HL-60 (cell line): Measurements from ENCODE around the gene PARP12.

Experiments used
- DNase-seq, 2 experiments: peaks; one replicate each; pipeline ENCODE4 v3.0.0-alpha.2; 2010 to 2020; ENCODE audit warnings: low read depth in 1 of 2, low spot score in 1 of 2
- H3K27ac ChIP-seq: fragments of 250-450 bp; sonication (Bioruptor Pico); replicated peaks from 2 replicates; pipeline ENCODE4 v1.5.1; 2020; ENCODE audit warnings: mild to moderate bottlenecking, moderate library complexity
- H3K27me3 ChIP-seq: fragments of 250-450 bp; sonication (Bioruptor Pico); 2 replicates; pipeline ENCODE4 v1.5.1; 2021; ENCODE audit warnings: mild to moderate bottlenecking, moderate library complexity; ENCODE audit not compliant: insufficient read depth, poor library complexity, severe bottlenecking
- H3K4me3 ChIP-seq: replicated peaks from 2 replicates; pipeline ENCODE4 v1.5.1; 2011; ENCODE audit warnings: mild to moderate bottlenecking, control low read depth, low read length; ENCODE audit not compliant: insufficient read depth
- GABPA ChIP-seq: IDR thresholded peaks from 2 replicates; pipeline ENCODE4 v1.6.1; 2012; ENCODE audit warnings: low read depth
- POLR2AphosphoS5 ChIP-seq: IDR thresholded peaks from 2 replicates; pipeline ENCODE4 v1.6.1; 2012; ENCODE audit warnings: low read depth
- SPI1 ChIP-seq: IDR thresholded peaks from 2 replicates; pipeline ENCODE4 v1.6.1; 2012; ENCODE audit warnings: low read depth, mild to moderate bottlenecking, borderline replicate concordance
- TF ChIP-seq, protein P1 (sequence below): IDR thresholded peaks from one replicate; pipeline ENCODE4 v1.5.1; 2011; ENCODE audit warnings: low read length, control low read depth, inconsistent platforms; ENCODE audit not compliant: insufficient read depth
- TF ChIP-seq, protein P2 (sequence below): IDR thresholded peaks from 2 replicates; pipeline ENCODE4 v1.6.1; 2012; ENCODE audit warnings: low read depth; ENCODE audit not compliant: insufficient replicate concordance

PARP12 gene

GRCh38 chr7:139984642-139985539, 77.9 kb downstream of the PARP12 start:
- no peak for DNase-seq
- H3K27me3 ChIP-seq: no peaks in the 10 kb centered on the region
- no peak for TF ChIP-seq POLR2AphosphoS5
- TF ChIP-seq GABPA: no peak
- TF ChIP-seq, protein P1, sequence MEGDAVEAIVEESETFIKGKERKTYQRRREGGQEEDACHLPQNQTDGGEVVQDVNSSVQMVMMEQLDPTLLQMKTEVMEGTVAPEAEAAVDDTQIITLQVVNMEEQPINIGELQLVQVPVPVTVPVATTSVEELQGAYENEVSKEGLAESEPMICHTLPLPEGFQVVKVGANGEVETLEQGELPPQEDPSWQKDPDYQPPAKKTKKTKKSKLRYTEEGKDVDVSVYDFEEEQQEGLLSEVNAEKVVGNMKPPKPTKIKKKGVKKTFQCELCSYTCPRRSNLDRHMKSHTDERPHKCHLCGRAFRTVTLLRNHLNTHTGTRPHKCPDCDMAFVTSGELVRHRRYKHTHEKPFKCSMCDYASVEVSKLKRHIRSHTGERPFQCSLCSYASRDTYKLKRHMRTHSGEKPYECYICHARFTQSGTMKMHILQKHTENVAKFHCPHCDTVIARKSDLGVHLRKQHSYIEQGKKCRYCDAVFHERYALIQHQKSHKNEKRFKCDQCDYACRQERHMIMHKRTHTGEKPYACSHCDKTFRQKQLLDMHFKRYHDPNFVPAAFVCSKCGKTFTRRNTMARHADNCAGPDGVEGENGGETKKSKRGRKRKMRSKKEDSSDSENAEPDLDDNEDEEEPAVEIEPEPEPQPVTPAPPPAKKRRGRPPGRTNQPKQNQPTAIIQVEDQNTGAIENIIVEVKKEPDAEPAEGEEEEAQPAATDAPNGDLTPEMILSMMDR: no peak
- TF ChIP-seq, protein P2, sequence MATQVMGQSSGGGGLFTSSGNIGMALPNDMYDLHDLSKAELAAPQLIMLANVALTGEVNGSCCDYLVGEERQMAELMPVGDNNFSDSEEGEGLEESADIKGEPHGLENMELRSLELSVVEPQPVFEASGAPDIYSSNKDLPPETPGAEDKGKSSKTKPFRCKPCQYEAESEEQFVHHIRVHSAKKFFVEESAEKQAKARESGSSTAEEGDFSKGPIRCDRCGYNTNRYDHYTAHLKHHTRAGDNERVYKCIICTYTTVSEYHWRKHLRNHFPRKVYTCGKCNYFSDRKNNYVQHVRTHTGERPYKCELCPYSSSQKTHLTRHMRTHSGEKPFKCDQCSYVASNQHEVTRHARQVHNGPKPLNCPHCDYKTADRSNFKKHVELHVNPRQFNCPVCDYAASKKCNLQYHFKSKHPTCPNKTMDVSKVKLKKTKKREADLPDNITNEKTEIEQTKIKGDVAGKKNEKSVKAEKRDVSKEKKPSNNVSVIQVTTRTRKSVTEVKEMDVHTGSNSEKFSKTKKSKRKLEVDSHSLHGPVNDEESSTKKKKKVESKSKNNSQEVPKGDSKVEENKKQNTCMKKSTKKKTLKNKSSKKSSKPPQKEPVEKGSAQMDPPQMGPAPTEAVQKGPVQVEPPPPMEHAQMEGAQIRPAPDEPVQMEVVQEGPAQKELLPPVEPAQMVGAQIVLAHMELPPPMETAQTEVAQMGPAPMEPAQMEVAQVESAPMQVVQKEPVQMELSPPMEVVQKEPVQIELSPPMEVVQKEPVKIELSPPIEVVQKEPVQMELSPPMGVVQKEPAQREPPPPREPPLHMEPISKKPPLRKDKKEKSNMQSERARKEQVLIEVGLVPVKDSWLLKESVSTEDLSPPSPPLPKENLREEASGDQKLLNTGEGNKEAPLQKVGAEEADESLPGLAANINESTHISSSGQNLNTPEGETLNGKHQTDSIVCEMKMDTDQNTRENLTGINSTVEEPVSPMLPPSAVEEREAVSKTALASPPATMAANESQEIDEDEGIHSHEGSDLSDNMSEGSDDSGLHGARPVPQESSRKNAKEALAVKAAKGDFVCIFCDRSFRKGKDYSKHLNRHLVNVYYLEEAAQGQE: no peak
- no peak for TF ChIP-seq SPI1
- no peak overlapping the region for H3K27ac ChIP-seq
- H3K4me3 ChIP-seq: no peak overlapping the region

- TF ChIP-seq, protein P1: no peak
- TF ChIP-seq POLR2AphosphoS5 (no peak), SPI1 (no peak), GABPA (no peak)
- TF ChIP-seq, protein P2: no peak
- Histone ChIP-seq H3K27me3 (no peaks in the 10 kb centered on the region), H3K27ac (no peak overlapping the region), H3K4me3 (no peak overlapping the region)
- DNase-seq: no peak
These were observed 79.5 kb downstream of the PARP12 start for GRCh38 chr7:139982927-139983920.

- Histone ChIP-seq H3K27me3 (no peaks in the 10 kb centered on the region), H3K27ac (no peak overlapping the region), H3K4me3 (no peak overlapping the region)
- TF ChIP-seq, protein P1: no peak
- TF ChIP-seq POLR2AphosphoS5: no peak
- no peak for TF ChIP-seq GABPA
- no peak for TF ChIP-seq SPI1
- TF ChIP-seq, protein P2: no peak
- no peak for DNase-seq
These were observed 81.2 kb downstream of the PARP12 start for GRCh38 chr7:139981511-139981895.
